ENCODE measurements around the gene TMEM222. TPM values are rescaled to one million over a fixed set of nuclear protein-coding genes. Genes with fewer than 3 reads are reported as not detected.
A peak's percentile ranks its signal among the peaks of the same experiment; 100 is the strongest.

The TMEM222 gene
- total and polyA plus RNA-seq, 12 donors: 30.7 to 73.2 (median 49.8) TPM

- peak overlapping the region in 1 of 4 donors; percentile 46 for H3K4me3 ChIP-seq
- DNase-seq: peak in 6 of 7 donors; percentile 56 to 78 (median 64)
Observed at GRCh38 chr1:27349784-27350662, 28.1 kb downstream of the TMEM222 start.

GRCh38 chr1:27350663-27351540, 28.9 kb downstream of the TMEM222 start:
- H3K9me3 ChIP-seq (replicated peaks in 1 of 3): no peaks in the 10 kb centered on the region
- intact Hi-C loops (cut with DNase I): loop anchor here in 1 of 2 donors (10.0 kb wide), 1 partner anchor 46 kb away; no protein-coding TSS in a partner anchor
- no peak overlapping the region for H3K27ac ChIP-seq
- peak in 1 of 7 donors; percentile 9 for DNase-seq
- H3K4me1 ChIP-seq (replicated peaks in 1 of 2): peaks cover 0 to 12% of the 10 kb centered on the region in 2 donors
- peaks cover 0 to 21% of the 10 kb centered on the region in 2 donors for H3K36me3 ChIP-seq (replicated peaks in 1 of 2)
- H3K27me3 ChIP-seq: peaks cover 4% of the 10 kb centered on the region
- WGBS, 4 donors: 42 to 63% (median 50%) methylated on average over 35 to 62 of the region's 62 CpGs
- TF ChIP-seq CTCF (IDR thresholded peaks at IDR 0.05): no peak
- TF ChIP-seq POLR2A (IDR thresholded peaks at IDR 0.05): no peak
- no peak overlapping the region for H3K4me3 ChIP-seq

More at GRCh38 chr1:27349784-27350662, 28.1 kb downstream of the TMEM222 start:
- H3K36me3 ChIP-seq (replicated peaks in 1 of 2): peaks cover 0 to 12% of the 10 kb centered on the region in 2 donors
- peaks cover 4% of the 10 kb centered on the region for H3K27me3 ChIP-seq
- H3K9me3 ChIP-seq (replicated peaks in 1 of 3): no peaks in the 10 kb centered on the region
- H3K27ac ChIP-seq: no peak overlapping the region
- intact Hi-C loops (cut with DNase I): loop anchor here in 1 of 2 donors (10.0 kb wide), 1 partner anchor 45 kb away; no protein-coding TSS in a partner anchor
- TF ChIP-seq POLR2A (IDR thresholded peaks at IDR 0.05): no peak
- TF ChIP-seq CTCF (IDR thresholded peaks at IDR 0.05): no peak
- 20 to 42% (median 27%) methylated on average over 18 to 84 of the region's 84 CpGs for WGBS, 4 donors
- peaks cover 0 to 12% of the 10 kb centered on the region in 2 donors for H3K4me1 ChIP-seq (replicated peaks in 1 of 2)

- Histone ChIP-seq H3K27ac (no peak overlapping the region), H3K4me3 (no peak overlapping the region), H3K36me3 (replicated peaks in 1 of 2) (peaks cover 0 to 28% of the 10 kb centered on the region in 2 donors), H3K9me3 (replicated peaks in 1 of 3) (no peaks in the 10 kb centered on the region), H3K27me3 (peaks cover 4% of the 10 kb centered on the region), H3K4me1 (replicated peaks in 1 of 2) (peaks cover 0 to 12% of the 10 kb centered on the region in 2 donors)
- no peak for TF ChIP-seq POLR2A (IDR thresholded peaks at IDR 0.05)
- no peak for TF ChIP-seq CTCF (IDR thresholded peaks at IDR 0.05)
- no peak for DNase-seq
- 63 to 83% (median 68%) methylated on average over 3 to 8 of the region's 8 CpGs for WGBS, 4 donors
- intact Hi-C loops (cut with DNase I): loop anchor here in 1 of 2 donors (10.0 kb wide), 1 partner anchor 47 kb away; no protein-coding TSS in a partner anchor
Observed at GRCh38 chr1:27351541-27352107, 29.7 kb downstream of the TMEM222 start.
